Endothelial cell of umbilical vein (primary cell): ENCODE measurements around the gene TAF7. TPM values are rescaled to one million over a fixed set of nuclear protein-coding genes. Genes with fewer than 3 reads are reported as not detected.

Experiments used
- BruUV-seq: library from RNA; stranded (reverse); fragments of 400-500 nt; replicated peaks from 2 replicates; lab custom pipeline; 2021; lab: Mats Ljungman, UMichigan
- CTCF ChIA-PET: fragments of 300-600, 350-600 bp; sonication (Branson Sonifier 250); formaldehyde crosslinking; loops from one replicate; lab custom pipeline; 2021; ENCODE audit warnings: antibody characterized with exemption, inconsistent platforms; lab: Charles Lee
- POLR2A ChIA-PET: fragments of 300-600, 350-600 bp; sonication (Branson Sonifier 250); formaldehyde crosslinking; loops from one replicate; lab custom pipeline; 2021; ENCODE audit warnings: antibody characterized with exemption, inconsistent platforms; lab: Charles Lee
- DNase-seq: peaks from one replicate; pipeline ENCODE4 v3.0.0-alpha.2; 2011; ENCODE audit warnings: low read depth, low spot score
- FAIRE-seq: peaks from 2 replicates; lab custom pipeline; 2011; peaks lifted over from hg19 to GRCh38; lab: Jason Lieb, UNC
- H2AFZ ChIP-seq: 2 replicates; pipeline ENCODE4 v1.6.0; 2012; ENCODE audit warnings: low read depth, low read length, control low read depth, inconsistent platforms
- H3K27ac ChIP-seq: 2 replicates; pipeline ENCODE4 v1.5.1; 2011; ENCODE audit warnings: low read depth, mild to moderate bottlenecking, control low read depth, low read length, moderate library complexity; ENCODE audit not compliant: insufficient read depth
- H3K27me3 ChIP-seq, 2 experiments: 2 replicates each; pipeline versions ENCODE4 v1.6.0 to v1.6.1; 2011; ENCODE audit warnings: low read length in 2 of 2, mixed read lengths in 1 of 2; ENCODE audit not compliant: control insufficient read depth in 2 of 2, insufficient read depth in 2 of 2
- H3K36me3 ChIP-seq, 2 experiments: 2 replicates in 1 of 2; 3 replicates in 1 of 2; pipeline ENCODE4 v1.5.1; 2011; ENCODE audit warnings: low read length in 2 of 2, mild to moderate bottlenecking in 1 of 2, moderate library complexity in 1 of 2; ENCODE audit not compliant: control insufficient read depth in 2 of 2, insufficient read depth in 2 of 2; ENCODE audit errors: extremely low read depth in 1 of 2
- H3K4me1 ChIP-seq: 3 replicates; pipeline ENCODE4 v1.5.1; 2011; ENCODE audit warnings: mild to moderate bottlenecking, low read length; ENCODE audit not compliant: control insufficient read depth, insufficient read depth; ENCODE audit errors: extremely low read depth
- H3K4me2 ChIP-seq: 2 replicates; pipeline ENCODE4 v1.6.1; 2011; ENCODE audit warnings: low read length, control low read depth, mixed read lengths; ENCODE audit not compliant: insufficient read depth
- H3K4me3 ChIP-seq, 3 experiments: fragments of 200-600 bp in 1 of 3; sonication (generic), shearing (Covaris generic) in 1 of 3; replicated peaks in 1 of 3; 2 replicates each; pipeline ENCODE4 v1.5.1; 2011 to 2016; ENCODE audit warnings: control low read depth in 3 of 3, low read length in 3 of 3, mild to moderate bottlenecking in 2 of 3, inconsistent platforms in 1 of 3, low read depth in 1 of 3, moderate library complexity in 1 of 3; ENCODE audit not compliant: insufficient read depth in 1 of 3
- H3K79me2 ChIP-seq: 2 replicates; pipeline ENCODE4 v1.6.0; 2012; ENCODE audit warnings: low read length, inconsistent platforms; ENCODE audit not compliant: control insufficient read depth, insufficient read depth
- H3K9ac ChIP-seq: replicated peaks from 2 replicates; pipeline ENCODE3; 2011; ENCODE audit warnings: low read length, control low read depth; ENCODE audit not compliant: insufficient read depth; ENCODE audit errors: extremely low read depth
- H3K9me1 ChIP-seq: replicated peaks from 3 replicates; pipeline ENCODE4 v1.6.0; 2011; ENCODE audit warnings: mild to moderate bottlenecking, low read length; ENCODE audit not compliant: control insufficient read depth, insufficient read depth; ENCODE audit errors: extremely low read depth
- H3K9me3 ChIP-seq: replicated peaks from 2 replicates; pipeline ENCODE4 v1.5.1; 2012; ENCODE audit warnings: low read length, inconsistent platforms; ENCODE audit not compliant: control insufficient read depth, insufficient read depth
- H4K20me1 ChIP-seq: replicated peaks from 2 replicates; pipeline ENCODE3; 2011; ENCODE audit warnings: mild to moderate bottlenecking, low read length; ENCODE audit not compliant: control insufficient read depth, insufficient read depth; ENCODE audit errors: extremely low read depth
- CTCF ChIP-seq, 2 donors: IDR thresholded peaks; 1 replicate in 1 of 2; 2 replicates in 1 of 2; pipeline ENCODE4 v1.5.1; 2011; ENCODE audit warnings: low read length in 2 of 2, mild to moderate bottlenecking in 2 of 2, moderate library complexity in 2 of 2, control low read depth in 1 of 2, inconsistent platforms in 1 of 2, low read depth in 1 of 2; ENCODE audit not compliant: insufficient read depth in 1 of 2; ENCODE audit errors: extremely low read depth in 1 of 2
- JUN ChIP-seq: IDR thresholded peaks from 2 replicates; pipeline ENCODE4 v1.6.1; 2011; ENCODE audit warnings: borderline replicate concordance, low read depth; ENCODE audit not compliant: insufficient read length, insufficient read depth
- POLR2A ChIP-seq: IDR thresholded peaks from 2 replicates; pipeline ENCODE4 v1.6.1; 2012; ENCODE audit warnings: low read depth, mild to moderate bottlenecking, control low read depth, low read length
- POLR2AphosphoS5 ChIP-seq: IDR thresholded peaks from 2 replicates; pipeline ENCODE4 v1.6.1; 2012; ENCODE audit warnings: low read depth, mild to moderate bottlenecking, control low read depth, low read length, moderate library complexity; ENCODE audit not compliant: insufficient read depth
- dilution Hi-C: fragments of 300-500 bp; cut with MboI; formaldehyde crosslinking; loops from one replicate; pipeline ENCODE4 v1.15.0; 2019; ENCODE audit warnings: low sequenced_read_pairs; ENCODE audit not compliant: extremely low pct_ligation_motif_present
- intact Hi-C: fragments of 100-400 bp; cut with micrococcal nuclease; formaldehyde crosslinking; loops from one replicate; pipeline ENCODE4 v1.10.0; 2022
- polyA plus RNA-seq, 4 experiments: library from polyadenylated mRNA; depleted of rRNA in 3 of 4; stranded (reverse) in 3 of 4; unstranded in 1 of 4; fragments of >200 nt; gene quantifications; 2 replicates each; pipeline versions ENCODE4 v1.2.1 to v1.2.3, GENCODE V29; 2011 to 2012; ENCODE audit warnings: missing spikeins in 1 of 4
- total RNA-seq: library from RNA; stranded (reverse); gene quantifications from 2 replicates; pipeline ENCODE4 v1.2.3, GENCODE V29; 2021

The TAF7 gene
- total and polyA plus RNA-seq, 2 donors (not counting 3 experiments of a cell fraction or from before 2014, with no cell fraction given): 21.8 to 62.0 TPM

- Histone ChIP-seq H3K4me2 (peak within 1 kb of the TSS; percentile 53), H3K4me1 (no peaks in the 10 kb centered on the region), H3K9me3 (no peaks in the 10 kb centered on the region), H3K9ac (no peak within 1 kb of the TSS), H2AFZ (peak within 1 kb of the TSS; percentile 69), H4K20me1 (no peaks in the 10 kb centered on the region), H3K4me3 (peak within 1 kb of the TSS in 2 of 3 experiments; percentile 16 to 53), H3K9me1 (no peaks in the 10 kb centered on the region), H3K36me3 (no peaks in the 10 kb centered on the region), H3K27me3 (peaks cover 15 to 66% of the 10 kb centered on the region in 2 experiments), H3K79me2 (no peaks in the 10 kb centered on the region), H3K27ac (no peak within 1 kb of the TSS)
- TF ChIP-seq POLR2AphosphoS5: no peak
- no peak for TF ChIP-seq POLR2A
- no peak for TF ChIP-seq JUN
- TF ChIP-seq CTCF (IDR thresholded peaks at IDR 0.05; ENCODE audit: extremely low read depth in 1 of 2, insufficient read depth in 1 of 2, low read depth in 1 of 2, low read length in 2 of 2): peak; percentile 43 to 54
- dilution Hi-C loops (no loop called here), intact Hi-C loops (loop anchor here (5.0 kb wide), 1 partner anchor 184 kb away; no protein-coding TSS in a partner anchor)
- BruUV-seq: TSS peak; percentile 19
- FAIRE-seq (peak; percentile 86), DNase-seq (peak; percentile 59)
- POLR2A ChIA-PET: no interaction called here
- CTCF ChIA-PET: interaction anchor here (0.6 to 3.0 kb wide), 28 partner anchors 8 to 228 kb away, joined by 3 to 51 read pairs (median 7); partner anchors contain the start of genes PCDHB14, PCDHGA1, PCDHGA10 and PCDHGA11
These were observed 18.1 kb upstream of the TAF7 start, which contains the start of gene PCDHGA2 for GRCh38 chr5:141338538-141339306. Gene PCDHGA2 (plus strand): TSS chr5:141338760.
